GM12878 (cell line): ENCODE measurements around the gene KAT2B. TPM values are rescaled to one million over a fixed set of nuclear protein-coding genes. Genes with fewer than 3 reads are reported as not detected.
"Not testable (repeated sequence)": the region's sequence is repeated elsewhere in the genome, so short reads cannot be mapped to it uniquely, and the experiment has no call there.

Experiments used
- ATAC-seq: fragments of 200-7000 bp; cut with Tn5 transposase; 3 replicates; pipeline ENCODE4 v1.9.1; 2020; ENCODE audit warnings: mild to moderate bottlenecking, moderate library complexity
- BruUV-seq: library from RNA; stranded (reverse); fragments of 400-500 nt; replicated peaks from 2 replicates; lab custom pipeline; 2021; lab: Mats Ljungman, UMichigan
- CTCF ChIA-PET: fragments of 300-600 bp; sonication (Branson Sonifier 250); formaldehyde crosslinking; extraction: SDS; loops from one replicate; lab custom pipeline; 2021; ENCODE audit warnings: inconsistent platforms; lab: Yijun Ruan, JAX
- POLR2A ChIA-PET: fragments of 350-600 bp; formaldehyde crosslinking; extraction: SDS; loops from one replicate; lab custom pipeline; 2021; ENCODE audit warnings: inconsistent platforms; lab: Charles Lee
- RAD21 ChIA-PET: fragments of 300-600 bp; sonication (Branson Sonifier 250); formaldehyde crosslinking; loops from one replicate; lab custom pipeline; 2023; ENCODE audit warnings: antibody characterized with exemption; ENCODE audit not compliant: unreplicated experiment; lab: Charles Lee
- SMC1A ChIA-PET: fragments of 300-600 bp; sonication (Branson Sonifier 250); formaldehyde crosslinking; loops from one replicate; lab custom pipeline; 2023; ENCODE audit not compliant: unreplicated experiment, uncharacterized antibody; lab: Charles Lee
- DNase-seq: peaks from one replicate; pipeline ENCODE4 v3.0.0-alpha.2; 2011; ENCODE audit warnings: low read depth, low spot score
- FAIRE-seq: peaks from 3 replicates; lab custom pipeline; 2011; peaks lifted over from hg19 to GRCh38; lab: Jason Lieb, UNC
- H2AFZ ChIP-seq: 2 replicates; pipeline ENCODE4 v1.6.0; 2011; ENCODE audit warnings: low read depth, low read length, control low read depth; ENCODE audit not compliant: control insufficient read depth
- H3K27ac ChIP-seq: 2 replicates; pipeline ENCODE4 v1.5.1; 2011; ENCODE audit warnings: control low read depth; ENCODE audit not compliant: control insufficient read depth, insufficient read depth
- H3K27me3 ChIP-seq, 2 experiments: replicated peaks in 1 of 2; 2 replicates each; pipeline versions ENCODE4 v1.6.0 to v1.6.1; 2011; ENCODE audit warnings: low read length in 1 of 2; ENCODE audit not compliant: control insufficient read depth in 2 of 2, insufficient read depth in 2 of 2
- H3K36me3 ChIP-seq, 2 experiments: 2 replicates each; pipeline ENCODE4 v1.5.1; 2011; ENCODE audit warnings: low read length in 1 of 2; ENCODE audit not compliant: control insufficient read depth in 2 of 2, insufficient read depth in 2 of 2
- H3K4me1 ChIP-seq: 2 replicates; pipeline ENCODE4 v1.6.1; 2011; ENCODE audit warnings: mild to moderate bottlenecking, low read length, moderate library complexity, mixed read lengths; ENCODE audit not compliant: control insufficient read depth, insufficient read depth
- H3K4me2 ChIP-seq: 2 replicates; pipeline ENCODE4 v1.6.0; 2011; ENCODE audit warnings: control low read depth; ENCODE audit not compliant: control insufficient read depth, insufficient read depth
- H3K4me3 ChIP-seq: fragments of 200-600 bp; sonication (generic); 2 replicates; pipeline ENCODE4 v1.5.1; 2016
- H3K79me2 ChIP-seq: 2 replicates; pipeline ENCODE4 v1.6.0; 2011; ENCODE audit warnings: low read length; ENCODE audit not compliant: control insufficient read depth, insufficient read depth
- H3K9ac ChIP-seq: 2 replicates; pipeline ENCODE4 v1.8.0; 2011; ENCODE audit warnings: low read length, control low read depth, mixed read lengths; ENCODE audit not compliant: control insufficient read depth, insufficient read depth
- H3K9me3 ChIP-seq: replicated peaks from 3 replicates; pipeline ENCODE4 v1.5.1; 2011; ENCODE audit warnings: mild to moderate bottlenecking, low read length; ENCODE audit not compliant: control insufficient read depth, insufficient read depth
- H4K20me1 ChIP-seq: 2 replicates; pipeline ENCODE4 v1.6.0; 2011; ENCODE audit not compliant: control insufficient read depth, insufficient read depth
- BRCA1 ChIP-seq: IDR thresholded peaks from 2 replicates; pipeline ENCODE4 v1.6.1; 2011; ENCODE audit warnings: low read depth, low read length, improper control_type of control experiment
- EZH2 ChIP-seq: IDR thresholded peaks from 2 replicates; pipeline ENCODE4 v1.6.1; 2012; ENCODE audit warnings: low read depth, mild to moderate bottlenecking, control low read depth, inconsistent platforms, low read length, borderline replicate concordance; ENCODE audit not compliant: control insufficient read depth
- MYC ChIP-seq: IDR thresholded peaks from 2 replicates; pipeline ENCODE4 v1.6.1; 2011; ENCODE audit warnings: mild to moderate bottlenecking, low read length, moderate library complexity, inconsistent platforms; ENCODE audit not compliant: insufficient read depth, insufficient replicate concordance, insufficient read length, severe bottlenecking
- SREBF1 ChIP-seq: IDR thresholded peaks from 2 replicates; pipeline ENCODE4 v1.6.1; 2012; ENCODE audit warnings: mild to moderate bottlenecking, low read length
- WGBS: methylation state at CpG from one replicate; pipeline ENCODE4 v1.1.6; 2016; ENCODE audit warnings: low lambda C conversion rate; ENCODE audit not compliant: insufficient replicate concordance, insufficient coverage; ENCODE audit errors: missing lambda C conversion rate; 5-methylcytosine and 5-hydroxymethylcytosine counted together
- in situ Hi-C: fragments of 300-500 bp; cut with MboI; formaldehyde crosslinking; loops from 9 replicates; pipeline ENCODE4 v1.14.3; 2018; ENCODE audit warnings: mixed read lengths
- intact Hi-C: fragments of 100-400 bp; cut with micrococcal nuclease; formaldehyde crosslinking; loops from one replicate; pipeline ENCODE4 v1.14.2; 2022; ENCODE audit not compliant: unreplicated experiment
- polyA plus RNA-seq, 11 experiments: library from polyadenylated mRNA; depleted of rRNA in 4 of 11; unstranded in 6 of 11; stranded (reverse) in 5 of 11; fragments of >200 nt; fragmentation: Nextera tagmentation in 4 of 11; fragmentation: Illumina TruSeq in 1 of 11; extraction: Ambion mirVana in 4 of 11; extraction: Trizol in 1 of 11; gene quantifications; 1 replicate in 1 of 11; 2 replicates in 10 of 11; pipeline versions ENCODE4 v1.2.1 to v1.2.3, GENCODE V29; 2011 to 2016; ENCODE audit warnings: inconsistent platforms in 2 of 11, missing spikeins in 2 of 11, low read depth in 1 of 11
- total RNA-seq, 4 experiments: library from RNA; depleted of rRNA in 3 of 4; stranded (reverse); fragments of >200 nt in 3 of 4; fragmentation: Illumina TruSeq in 1 of 4; extraction: Trizol in 1 of 4; gene quantifications; 2 replicates each; pipeline versions ENCODE4 v1.2.1 to v1.2.3, GENCODE V29; 2013 to 2021
- TF ChIP-seq, protein P1 (sequence below): fragments of 450-650 bp; IDR thresholded peaks from 2 replicates; pipeline ENCODE4 v1.6.1; 2017; ENCODE audit warnings: low read depth, mild to moderate bottlenecking, moderate library complexity

KAT2B gene
- total and polyA plus RNA-seq, 10 of the 15 experiments (the other 5 are each of a cell fraction or from before 2014, with no cell fraction given): 2.9 to 15.2 (median 10.2) TPM

DNA sequence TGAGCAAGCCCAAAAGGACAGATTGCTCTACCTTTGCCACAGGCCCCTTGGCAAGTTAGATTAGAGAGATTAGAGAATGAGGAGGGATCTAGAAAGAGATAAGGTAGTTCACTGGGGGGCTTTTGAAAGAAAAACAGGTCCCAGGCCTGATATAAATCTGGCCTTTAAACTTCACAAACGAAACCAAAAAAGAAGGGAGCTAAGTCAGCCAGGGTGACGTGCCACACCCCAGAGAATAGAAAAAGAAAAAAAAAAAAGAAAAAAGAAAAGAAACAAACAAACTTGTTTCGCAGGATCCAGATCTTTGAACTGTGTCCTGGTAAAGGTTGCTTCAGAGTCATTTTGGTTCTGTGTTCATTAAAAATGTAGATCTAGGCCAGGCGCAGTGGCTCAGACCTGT lies 3.6 kb downstream of the KAT2B start:
- ATAC-seq: no peak
- ChIA-PET POLR2A (interaction anchor here (1.2 to 6.0 kb wide), 3 partner anchors 14 to 144 kb away, joined by 3 to 48 read pairs (median 7); partner anchors contain the start of gene SGO1), RAD21 (interaction anchor here (0.8 to 5.0 kb wide), 7 partner anchors 8 to 214 kb away, joined by 3 to 35 read pairs (median 4); no protein-coding TSS in a partner anchor), CTCF (interaction anchor here (0.6 to 0.9 kb wide), 2 partner anchors 65 to 142 kb away, joined by 3 to 6 read pairs; partner anchors contain the start of gene SGO1), SMC1A (interaction anchor here (0.6 to 3.7 kb wide), 12 partner anchors 8 to 284 kb away, joined by 3 to 14 read pairs (median 4); partner anchors contain the start of gene SGO1)
- TF ChIP-seq EZH2 (no peak), MYC (no peak), SREBF1 (no peak), BRCA1 (no peak)
- TF ChIP-seq, protein P1, sequence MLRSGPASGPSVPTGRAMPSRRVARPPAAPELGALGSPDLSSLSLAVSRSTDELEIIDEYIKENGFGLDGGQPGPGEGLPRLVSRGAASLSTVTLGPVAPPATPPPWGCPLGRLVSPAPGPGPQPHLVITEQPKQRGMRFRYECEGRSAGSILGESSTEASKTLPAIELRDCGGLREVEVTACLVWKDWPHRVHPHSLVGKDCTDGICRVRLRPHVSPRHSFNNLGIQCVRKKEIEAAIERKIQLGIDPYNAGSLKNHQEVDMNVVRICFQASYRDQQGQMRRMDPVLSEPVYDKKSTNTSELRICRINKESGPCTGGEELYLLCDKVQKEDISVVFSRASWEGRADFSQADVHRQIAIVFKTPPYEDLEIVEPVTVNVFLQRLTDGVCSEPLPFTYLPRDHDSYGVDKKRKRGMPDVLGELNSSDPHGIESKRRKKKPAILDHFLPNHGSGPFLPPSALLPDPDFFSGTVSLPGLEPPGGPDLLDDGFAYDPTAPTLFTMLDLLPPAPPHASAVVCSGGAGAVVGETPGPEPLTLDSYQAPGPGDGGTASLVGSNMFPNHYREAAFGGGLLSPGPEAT: 0 out of 2 replicates have a peak, but pooled peaks have one; percentile 5
- intact Hi-C loops (loop anchor here (5.0 kb wide), 1 partner anchor 157 kb away; no protein-coding TSS in a partner anchor), in situ Hi-C loops (loop anchor here (10.0 kb wide), 1 partner anchor 141 kb away; the partner anchor contains the start of gene SGO1)
- Histone ChIP-seq H4K20me1 (no peaks in the 10 kb centered on the region), H3K4me1 (peaks cover 33% of the 10 kb centered on the region), H2AFZ (peak overlapping the region; percentile 46), H3K9me3 (no peaks in the 10 kb centered on the region), H3K27me3 (no peaks in the 10 kb centered on the region), H3K79me2 (peaks cover 4% of the 10 kb centered on the region), H3K36me3 (no peaks in the 10 kb centered on the region), H3K9ac (peak overlapping the region; percentile 62), H3K4me3 (peak overlapping the region; percentile 53), H3K27ac (peak overlapping the region; percentile 67), H3K4me2 (peak overlapping the region; percentile 77)
- 62% methylated on average over 3 of the region's 4 CpGs for WGBS
- FAIRE-seq: no peak
- DNase-seq: no peak
- BruUV-seq: no TSS peak

DNA sequence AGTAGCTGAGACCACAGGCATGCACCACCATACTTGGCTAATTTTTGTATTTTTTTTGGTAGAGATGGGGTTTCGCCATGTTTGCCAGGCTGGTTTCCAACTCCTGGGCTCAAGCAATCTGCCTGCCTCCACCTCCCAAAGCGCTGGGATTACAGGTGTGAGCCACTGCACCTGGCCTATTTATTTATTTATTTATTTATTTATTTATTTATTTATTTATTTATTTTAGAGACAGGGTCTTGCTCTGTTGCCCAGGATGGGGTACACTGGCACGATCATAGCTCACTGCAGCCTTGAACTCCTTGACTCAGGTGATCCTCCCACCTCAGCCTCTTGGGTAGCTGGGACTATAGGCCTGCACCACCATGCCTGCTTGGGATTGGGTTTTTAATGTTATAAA lies 4.9 kb downstream of the KAT2B start:
- DNase-seq, FAIRE-seq, H3K79me2 ChIP-seq, intact Hi-C loops, H2AFZ ChIP-seq, H3K9me3 ChIP-seq, H3K27me3 ChIP-seq, H4K20me1 ChIP-seq, H3K4me3 ChIP-seq, H3K27ac ChIP-seq, BruUV-seq, H3K9ac ChIP-seq, ATAC-seq, H3K4me2 ChIP-seq, H3K36me3 ChIP-seq: not testable (repeated sequence)
- in situ Hi-C loops: loop anchor here (10.0 kb wide), 1 partner anchor 140 kb away; the partner anchor contains the start of gene SGO1
- ChIA-PET SMC1A (interaction anchor here (0.6 to 1.8 kb wide), 5 partner anchors 9 to 139 kb away, joined by 3 to 5 read pairs (median 4); no protein-coding TSS in a partner anchor), RAD21 (interaction anchor here (0.8 kb wide), 1 partner anchor 60 kb away, joined by 4 read pairs; no protein-coding TSS in a partner anchor), POLR2A (interaction anchor here (0.5 to 6.0 kb wide), 4 partner anchors 43 to 142 kb away, joined by 3 to 48 read pairs (median 3); partner anchors contain the start of gene SGO1), CTCF (interaction anchor here (1.5 kb wide), 1 partner anchor 18 kb away, joined by 3 read pairs; no protein-coding TSS in a partner anchor)
- peaks cover 33% of the 10 kb centered on the region for H3K4me1 ChIP-seq
- WGBS: 99% methylated on average over 3 of the region's 3 CpGs
